Measurements from ENCODE around the gene STK17A.
"Not testable (repeated sequence)": the region's sequence is repeated elsewhere in the genome, so short reads cannot be mapped to it uniquely, and the experiment has no call there.

STK17A gene

GRCh38 chr7:43625980-43626379 lies 43.1 kb downstream of the STK17A start:
- Histone ChIP-seq H3K36me3 (ENCODE audit: insufficient read depth, low read depth, low read length) (peaks cover 42% of the 10 kb centered on the region), H3K27me3 (ENCODE audit: insufficient read depth, low read length) (no peaks in the 10 kb centered on the region), H3K9me3 (ENCODE audit: insufficient read depth, low read depth, low read length) (no peaks in the 10 kb centered on the region), H3K4me1 (ENCODE audit: insufficient read depth, low read length) (no peaks in the 10 kb centered on the region), H3K27ac (ENCODE audit: low read length) (no peak overlapping the region), H3K9ac (ENCODE audit: low read depth, low read length) (no peak overlapping the region), H3K4me3 (ENCODE audit: low read length) (no peak overlapping the region)

GRCh38 chr7:43626695-43627094 lies 43.8 kb downstream of the STK17A start:
- H3K9ac ChIP-seq (ENCODE audit: low read depth, low read length) = no peak overlapping the region
- no peaks in the 10 kb centered on the region for H3K4me1 ChIP-seq (ENCODE audit: insufficient read depth, low read length)
- H3K36me3 ChIP-seq (ENCODE audit: insufficient read depth, low read depth, low read length) = peaks cover 49% of the 10 kb centered on the region
- no peaks in the 10 kb centered on the region for H3K9me3 ChIP-seq (ENCODE audit: insufficient read depth, low read depth, low read length)
- H3K27ac ChIP-seq (ENCODE audit: low read length) = no peak overlapping the region
- H3K27me3 ChIP-seq (ENCODE audit: insufficient read depth, low read length) = no peaks in the 10 kb centered on the region
- H3K4me3 ChIP-seq (ENCODE audit: low read length) = no peak overlapping the region

GRCh38 chr7:43627798-43628197 lies 44.9 kb downstream of the STK17A start:
- not testable (repeated sequence) for H3K27ac ChIP-seq (ENCODE audit: low read length); H3K4me3 ChIP-seq (ENCODE audit: low read length); H3K27me3 ChIP-seq (ENCODE audit: insufficient read depth, low read length); H3K9ac ChIP-seq (ENCODE audit: low read depth, low read length); H3K4me1 ChIP-seq (ENCODE audit: insufficient read depth, low read length); H3K9me3 ChIP-seq (ENCODE audit: insufficient read depth, low read depth, low read length)
- H3K36me3 ChIP-seq (ENCODE audit: insufficient read depth, low read depth, low read length) = peaks cover 60% of the 10 kb centered on the region

- peaks cover 66% of the 10 kb centered on the region for H3K36me3 ChIP-seq (ENCODE audit: insufficient read depth, low read depth, low read length)
- H3K4me1 ChIP-seq (ENCODE audit: insufficient read depth, low read length) = no peaks in the 10 kb centered on the region
- H3K4me3 ChIP-seq (ENCODE audit: low read length) = no peak overlapping the region
- no peak overlapping the region for H3K27ac ChIP-seq (ENCODE audit: low read length)
- H3K9me3 ChIP-seq (ENCODE audit: insufficient read depth, low read depth, low read length) = no peaks in the 10 kb centered on the region
- no peaks in the 10 kb centered on the region for H3K27me3 ChIP-seq (ENCODE audit: insufficient read depth, low read length)
- H3K9ac ChIP-seq (ENCODE audit: low read depth, low read length) = no peak overlapping the region
Observed at GRCh38 chr7:43628431-43628830, 45.5 kb downstream of the STK17A start.

- peaks cover 68% of the 10 kb centered on the region for H3K36me3 ChIP-seq (ENCODE audit: insufficient read depth, low read depth, low read length)
Observed at GRCh38 chr7:43629857-43630256, 46.9 kb downstream of the STK17A start.

GRCh38 chr7:43630482-43630881 lies 47.6 kb downstream of the STK17A start:
- no peaks in the 10 kb centered on the region for H3K9me3 ChIP-seq (ENCODE audit: insufficient read depth, low read depth, low read length)
- H3K4me3 ChIP-seq (ENCODE audit: low read length) = no peak overlapping the region
- H3K4me1 ChIP-seq (ENCODE audit: insufficient read depth, low read length) = no peaks in the 10 kb centered on the region
- no peaks in the 10 kb centered on the region for H3K27me3 ChIP-seq (ENCODE audit: insufficient read depth, low read length)
- H3K27ac ChIP-seq (ENCODE audit: low read length) = no peak overlapping the region
- H3K36me3 ChIP-seq (ENCODE audit: insufficient read depth, low read depth, low read length) = peaks cover 67% of the 10 kb centered on the region
- no peak overlapping the region for H3K9ac ChIP-seq (ENCODE audit: low read depth, low read length)

More at GRCh38 chr7:43629857-43630256, 46.9 kb downstream of the STK17A start:
- H3K27me3 ChIP-seq (ENCODE audit: insufficient read depth, low read length) = no peaks in the 10 kb centered on the region
- H3K4me3 ChIP-seq (ENCODE audit: low read length) = no peak overlapping the region
- no peak overlapping the region for H3K9ac ChIP-seq (ENCODE audit: low read depth, low read length)
- H3K4me1 ChIP-seq (ENCODE audit: insufficient read depth, low read length) = no peaks in the 10 kb centered on the region
- H3K27ac ChIP-seq (ENCODE audit: low read length) = no peak overlapping the region
- H3K9me3 ChIP-seq (ENCODE audit: insufficient read depth, low read depth, low read length) = no peaks in the 10 kb centered on the region

- H3K27me3 ChIP-seq (ENCODE audit: insufficient read depth, low read length) = no peaks in the 10 kb centered on the region
- no peak overlapping the region for H3K4me3 ChIP-seq (ENCODE audit: low read length)
- no peak overlapping the region for H3K9ac ChIP-seq (ENCODE audit: low read depth, low read length)
- H3K4me1 ChIP-seq (ENCODE audit: insufficient read depth, low read length) = no peaks in the 10 kb centered on the region
- no peak overlapping the region for H3K27ac ChIP-seq (ENCODE audit: low read length)
- H3K36me3 ChIP-seq (ENCODE audit: insufficient read depth, low read depth, low read length) = peaks cover 68% of the 10 kb centered on the region
- H3K9me3 ChIP-seq (ENCODE audit: insufficient read depth, low read depth, low read length) = no peaks in the 10 kb centered on the region
Observed at GRCh38 chr7:43631559-43631958, 48.7 kb downstream of the STK17A start.

- no peak overlapping the region for H3K9ac ChIP-seq (ENCODE audit: low read depth, low read length)
- peaks cover 80% of the 10 kb centered on the region for H3K36me3 ChIP-seq (ENCODE audit: insufficient read depth, low read depth, low read length)
- no peaks in the 10 kb centered on the region for H3K27me3 ChIP-seq (ENCODE audit: insufficient read depth, low read length)
- no peak overlapping the region for H3K4me3 ChIP-seq (ENCODE audit: low read length)
- H3K9me3 ChIP-seq (ENCODE audit: insufficient read depth, low read depth, low read length) = no peaks in the 10 kb centered on the region
- H3K27ac ChIP-seq (ENCODE audit: low read length) = no peak overlapping the region
- H3K4me1 ChIP-seq (ENCODE audit: insufficient read depth, low read length) = no peaks in the 10 kb centered on the region
Observed at GRCh38 chr7:43632746-43633145, 49.8 kb downstream of the STK17A start.

GRCh38 chr7:43634384-43634783 lies 51.5 kb downstream of the STK17A start:
- Histone ChIP-seq H3K27ac (ENCODE audit: low read length) (no peak overlapping the region), H3K4me1 (ENCODE audit: insufficient read depth, low read length) (no peaks in the 10 kb centered on the region), H3K9me3 (ENCODE audit: insufficient read depth, low read depth, low read length) (no peaks in the 10 kb centered on the region), H3K4me3 (ENCODE audit: low read length) (no peak overlapping the region), H3K9ac (ENCODE audit: low read depth, low read length) (no peak overlapping the region), H3K27me3 (ENCODE audit: insufficient read depth, low read length) (no peaks in the 10 kb centered on the region), H3K36me3 (ENCODE audit: insufficient read depth, low read depth, low read length) (peaks cover 85% of the 10 kb centered on the region)

- Histone ChIP-seq H3K9me3 (ENCODE audit: insufficient read depth, low read depth, low read length) (no peaks in the 10 kb centered on the region), H3K9ac (ENCODE audit: low read depth, low read length) (no peak overlapping the region), H3K4me3 (ENCODE audit: low read length) (no peak overlapping the region), H3K36me3 (ENCODE audit: insufficient read depth, low read depth, low read length) (peaks cover 93% of the 10 kb centered on the region), H3K27me3 (ENCODE audit: insufficient read depth, low read length) (no peaks in the 10 kb centered on the region), H3K4me1 (ENCODE audit: insufficient read depth, low read length) (no peaks in the 10 kb centered on the region), H3K27ac (ENCODE audit: low read length) (no peak overlapping the region)
Observed at GRCh38 chr7:43636093-43636492, 53.2 kb downstream of the STK17A start.

- Histone ChIP-seq H3K36me3 (ENCODE audit: insufficient read depth, low read depth, low read length) (peaks cover 81% of the 10 kb centered on the region), H3K9ac (ENCODE audit: low read depth, low read length) (no peak overlapping the region), H3K9me3 (ENCODE audit: insufficient read depth, low read depth, low read length) (no peaks in the 10 kb centered on the region), H3K27ac (ENCODE audit: low read length) (no peak overlapping the region), H3K4me3 (ENCODE audit: low read length) (no peak overlapping the region), H3K4me1 (ENCODE audit: insufficient read depth, low read length) (no peaks in the 10 kb centered on the region), H3K27me3 (ENCODE audit: insufficient read depth, low read length) (no peaks in the 10 kb centered on the region)
Observed at GRCh38 chr7:43637114-43637806, 54.4 kb downstream of the STK17A start.

GRCh38 chr7:43639858-43640491 lies 57.1 kb downstream of the STK17A start:
- Histone ChIP-seq H3K4me3 (ENCODE audit: low read length) (no peak overlapping the region), H3K4me1 (ENCODE audit: insufficient read depth, low read length) (no peaks in the 10 kb centered on the region), H3K27me3 (ENCODE audit: insufficient read depth, low read length) (no peaks in the 10 kb centered on the region), H3K36me3 (ENCODE audit: insufficient read depth, low read depth, low read length) (peaks cover 79% of the 10 kb centered on the region), H3K27ac (ENCODE audit: low read length) (no peak overlapping the region), H3K9me3 (ENCODE audit: insufficient read depth, low read depth, low read length) (no peaks in the 10 kb centered on the region), H3K9ac (ENCODE audit: low read depth, low read length) (no peak overlapping the region)

Data from iPS-20b (cell line).